GM19397 (cell line): ENCODE data around the gene SS18L1.

Source experiments
- ATAC-seq: cut with Tn5 transposase; IDR thresholded peaks from one replicate; pipeline ENCODE4 v1.9.1; 2021; ENCODE audit warnings: mild to moderate bottlenecking, moderate library complexity; ENCODE audit not compliant: unreplicated experiment

Gene SS18L1

DNA sequence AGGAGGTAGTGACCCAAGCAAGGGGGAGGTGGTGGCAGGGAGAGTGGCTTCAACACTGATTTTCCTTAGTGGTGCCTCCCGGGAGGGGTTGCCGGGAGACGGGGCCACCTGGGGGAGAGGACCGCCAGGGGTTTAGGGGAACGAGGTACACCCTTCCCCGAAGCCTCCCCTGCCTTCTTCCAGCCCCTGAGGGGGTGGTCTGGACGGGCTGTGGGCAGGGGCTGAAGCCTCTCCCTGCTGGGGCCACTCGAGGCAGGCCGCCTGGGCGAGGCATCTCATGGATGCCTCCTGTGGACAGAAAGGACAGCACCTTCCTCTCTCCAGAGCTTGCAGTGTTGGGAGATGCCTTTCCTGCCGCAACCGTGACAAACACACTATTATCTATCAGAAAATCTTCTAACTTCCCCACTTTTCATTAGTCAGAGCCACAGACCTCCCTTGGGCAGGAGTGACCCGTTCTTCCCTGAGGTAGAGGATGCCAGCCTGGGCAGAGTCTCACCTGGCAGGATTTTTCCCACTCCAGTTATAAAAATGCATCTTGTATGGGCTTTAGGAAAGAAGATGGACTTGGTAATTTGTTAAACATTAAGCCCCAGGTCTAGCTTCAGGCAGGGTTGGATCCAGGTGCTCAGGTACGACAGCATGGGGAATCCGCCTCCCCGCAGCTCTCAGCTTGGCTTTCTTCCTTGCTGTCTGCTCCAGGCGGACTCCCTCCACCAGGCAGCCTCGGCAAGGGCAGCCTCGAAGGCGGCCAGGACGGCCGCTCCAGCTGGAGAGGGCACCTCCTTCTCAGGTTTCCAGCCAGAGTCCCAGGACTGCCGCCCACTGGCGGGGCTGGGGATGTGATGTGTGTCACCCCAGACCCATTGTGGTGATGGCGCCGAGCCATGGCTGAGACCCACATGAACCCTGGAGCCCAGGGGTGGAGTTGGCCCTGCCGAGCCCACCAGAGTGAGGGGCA lies 65.5 kb downstream of the SS18L1 start:
- no peak for ATAC-seq

- no peak for ATAC-seq
These were observed 66.4 kb downstream of the SS18L1 start for GRCh38 chr20:62209850-62210495.

DNA sequence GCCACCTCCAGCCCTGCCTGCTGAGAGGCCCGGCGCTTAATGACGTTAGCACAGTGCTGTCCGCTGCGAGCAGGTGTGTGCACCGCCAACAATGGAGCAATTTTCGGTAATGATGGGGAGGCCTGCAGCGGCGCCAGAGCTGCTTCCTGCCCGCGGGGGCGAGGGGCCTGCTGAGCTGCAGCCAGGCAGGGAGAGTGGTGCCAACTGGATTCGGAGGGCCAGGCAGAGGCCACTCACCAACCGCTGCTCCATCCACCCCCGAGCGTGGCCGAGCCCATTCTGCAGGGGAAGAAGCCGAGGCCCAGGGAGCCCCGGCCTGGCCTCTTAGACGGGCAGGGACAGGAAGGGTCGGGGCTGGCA lies 66.9 kb downstream of the SS18L1 start:
- no peak for ATAC-seq

DNA sequence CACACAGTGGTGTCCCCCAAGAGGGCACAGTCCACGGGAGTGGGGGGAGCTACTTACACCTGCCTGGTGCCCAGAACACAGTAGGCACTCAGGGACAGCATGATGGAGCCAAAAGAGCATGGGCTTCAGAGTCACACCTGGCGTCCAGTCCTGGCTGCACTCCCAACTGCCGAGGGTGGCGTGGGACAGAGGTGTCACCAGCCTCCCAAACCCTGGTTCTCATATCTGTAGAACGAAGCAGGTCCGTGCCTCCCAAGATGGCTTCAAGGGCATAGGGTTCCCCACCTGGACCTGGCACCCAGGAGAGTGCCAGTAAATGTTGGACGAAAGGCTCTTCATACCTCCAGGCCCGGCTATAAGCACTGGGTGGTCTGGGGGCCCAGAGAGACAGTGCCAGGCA lies 67.6 kb downstream of the SS18L1 start:
- ATAC-seq = no peak

GRCh38 chr20:62211769-62212288 lies 68.3 kb downstream of the SS18L1 start:
- ATAC-seq = no peak

DNA sequence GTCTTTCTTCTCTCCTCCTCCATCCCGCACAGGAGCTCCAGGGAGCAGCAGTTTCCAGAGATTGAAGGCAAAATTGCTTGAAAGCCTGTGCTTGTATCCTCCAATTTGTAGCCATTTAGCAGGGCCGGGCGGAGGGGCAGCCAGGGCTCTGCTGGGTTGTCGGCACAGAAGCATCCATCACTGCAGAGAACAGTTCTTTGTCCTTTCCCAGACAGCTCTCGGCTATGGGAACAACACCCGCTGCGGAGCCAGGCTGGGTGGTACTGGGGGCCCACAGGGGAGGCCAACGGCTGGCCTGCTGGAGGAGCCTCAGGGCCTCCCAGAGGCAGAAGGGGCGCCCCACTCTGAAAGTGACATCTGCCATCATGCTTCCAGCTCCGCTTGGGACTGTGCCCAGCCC lies 68.7 kb downstream of the SS18L1 start:
- no peak for ATAC-seq

GRCh38 chr20:62214067-62214466 lies 70.5 kb downstream of the SS18L1 start:
- no peak for ATAC-seq

GRCh38 chr20:62215020-62215990 lies 71.7 kb downstream of the SS18L1 start:
- ATAC-seq = no peak

DNA sequence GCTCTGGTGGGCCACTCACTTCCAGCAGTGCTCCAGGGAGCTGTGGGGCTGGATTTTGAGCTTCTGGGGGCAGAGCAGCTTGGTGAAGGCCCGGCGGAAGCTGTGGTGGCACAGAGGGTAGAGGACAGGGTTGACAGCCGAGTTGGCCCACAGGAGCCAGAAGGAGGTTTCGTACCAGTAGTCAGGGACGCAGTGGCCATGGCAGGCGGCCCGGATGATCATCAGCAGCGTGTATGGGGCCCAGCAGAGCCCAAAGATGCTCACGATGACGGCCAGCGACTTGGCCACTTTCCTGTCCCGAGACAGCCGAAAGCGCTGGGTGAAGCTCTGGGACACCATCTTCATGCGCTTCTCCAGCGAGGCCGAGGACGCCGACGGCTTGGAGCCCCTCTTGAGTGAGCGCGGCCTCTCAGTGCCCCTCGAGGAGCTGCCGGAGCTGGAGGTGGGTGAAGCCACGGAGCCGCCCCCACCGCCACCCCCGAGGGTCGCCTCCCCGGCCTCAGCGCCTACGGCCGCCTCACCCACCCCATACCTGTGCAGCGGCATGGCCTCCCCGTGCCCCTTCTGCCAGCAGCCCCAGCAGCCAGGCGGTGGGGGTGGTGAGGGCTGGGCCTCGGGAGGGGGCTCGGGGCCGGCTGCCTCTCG lies 72.5 kb downstream of the SS18L1 start:
- ATAC-seq = no peak

- ATAC-seq = no peak
These were observed 73.3 kb downstream of the SS18L1 start for GRCh38 chr20:62216636-62217566.

DNA sequence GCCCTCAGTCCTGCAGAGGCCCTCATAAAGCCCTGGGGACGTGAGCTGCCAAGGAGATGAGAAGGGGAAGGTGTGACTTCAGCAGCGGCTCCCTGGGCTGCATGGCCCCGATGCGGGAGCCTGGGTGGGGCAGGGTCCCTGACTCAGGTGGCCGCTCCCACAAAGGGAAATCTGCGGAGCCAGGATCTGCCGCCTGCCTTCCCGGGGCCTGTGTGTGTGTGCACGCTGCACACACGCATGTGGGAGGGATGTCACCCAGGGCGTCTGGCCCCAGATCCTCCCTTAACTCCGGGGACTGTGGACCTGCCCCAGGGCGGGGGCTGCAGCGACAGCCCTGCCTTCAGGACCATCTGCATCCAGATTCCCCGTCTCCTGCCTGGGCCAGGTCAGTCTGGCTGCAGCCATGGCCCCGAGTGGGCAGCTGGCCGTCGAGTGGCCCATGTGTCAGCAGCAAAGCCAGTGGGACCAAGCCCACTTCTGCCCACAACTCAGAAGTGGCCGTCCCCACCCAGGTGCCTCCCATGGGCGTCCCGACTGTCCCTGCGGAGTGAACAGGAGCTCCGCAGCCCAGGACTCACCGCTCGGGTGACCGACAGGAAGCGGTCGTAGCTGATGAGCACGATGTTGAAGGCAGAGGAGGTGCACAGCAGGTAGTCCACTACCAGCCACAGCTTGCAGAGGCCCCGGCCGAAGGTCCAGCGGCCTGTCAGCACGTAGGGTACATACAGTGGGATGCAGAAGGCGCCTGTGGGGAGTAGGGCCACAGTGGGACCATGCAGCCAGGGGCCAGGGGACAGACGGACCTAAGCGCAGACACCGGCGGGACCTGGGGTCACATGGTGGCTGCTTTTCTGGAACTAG lies 74.6 kb downstream of the SS18L1 start:
- ATAC-seq = no peak

DNA sequence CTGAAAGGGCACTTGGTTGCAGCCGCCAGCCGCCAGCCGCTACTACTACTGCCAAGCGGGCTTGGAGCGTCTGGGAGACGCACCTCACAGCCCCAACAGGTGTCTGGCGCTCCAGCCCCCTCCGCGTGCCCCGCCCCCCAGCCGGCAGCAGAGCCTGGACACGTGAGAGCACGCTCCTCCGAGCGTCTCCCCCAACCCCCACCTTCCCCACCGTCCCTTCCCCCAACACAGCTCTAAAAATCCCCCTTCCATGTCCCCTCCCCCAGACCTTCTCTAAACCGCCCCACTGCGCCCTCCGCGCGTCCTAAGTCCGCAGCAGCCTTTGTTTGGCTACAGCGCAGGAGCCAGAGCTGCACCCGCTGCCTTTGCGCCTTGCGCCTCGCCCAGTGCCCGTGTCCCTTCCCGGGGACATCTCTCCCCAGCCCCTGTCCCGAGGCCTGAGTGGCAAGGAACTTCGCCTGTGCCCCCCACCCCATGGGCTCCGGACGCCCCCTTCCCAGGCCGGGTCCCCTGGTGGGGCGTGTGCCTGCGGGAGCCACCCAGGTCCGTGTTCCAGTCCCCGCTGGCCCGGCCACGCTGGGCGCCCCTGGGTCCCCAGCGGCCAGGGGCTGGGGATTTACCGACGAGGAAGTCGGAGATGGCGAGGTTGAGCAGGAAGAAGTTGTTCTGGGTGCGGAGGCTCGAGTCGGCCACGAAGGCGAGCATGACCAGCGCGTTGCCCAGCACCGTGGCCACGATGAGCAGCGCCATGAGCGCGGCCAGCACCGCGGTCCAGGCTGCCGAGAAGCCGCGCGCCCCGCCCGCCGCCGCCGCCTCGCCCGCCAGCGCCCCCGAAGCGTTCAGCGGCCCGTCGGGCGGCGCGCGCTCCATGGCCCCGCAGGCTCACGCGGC lies 75.8 kb downstream of the SS18L1 start:
- no peak for ATAC-seq

- no peak for ATAC-seq
These were observed 76.6 kb downstream of the SS18L1 start, which contains the start of gene HRH3 for GRCh38 chr20:62219992-62220665. TSS of gene HRH3 (minus strand) at chr20:62220278. CDS start at chr20:62219970, 308 bp downstream.

DNA sequence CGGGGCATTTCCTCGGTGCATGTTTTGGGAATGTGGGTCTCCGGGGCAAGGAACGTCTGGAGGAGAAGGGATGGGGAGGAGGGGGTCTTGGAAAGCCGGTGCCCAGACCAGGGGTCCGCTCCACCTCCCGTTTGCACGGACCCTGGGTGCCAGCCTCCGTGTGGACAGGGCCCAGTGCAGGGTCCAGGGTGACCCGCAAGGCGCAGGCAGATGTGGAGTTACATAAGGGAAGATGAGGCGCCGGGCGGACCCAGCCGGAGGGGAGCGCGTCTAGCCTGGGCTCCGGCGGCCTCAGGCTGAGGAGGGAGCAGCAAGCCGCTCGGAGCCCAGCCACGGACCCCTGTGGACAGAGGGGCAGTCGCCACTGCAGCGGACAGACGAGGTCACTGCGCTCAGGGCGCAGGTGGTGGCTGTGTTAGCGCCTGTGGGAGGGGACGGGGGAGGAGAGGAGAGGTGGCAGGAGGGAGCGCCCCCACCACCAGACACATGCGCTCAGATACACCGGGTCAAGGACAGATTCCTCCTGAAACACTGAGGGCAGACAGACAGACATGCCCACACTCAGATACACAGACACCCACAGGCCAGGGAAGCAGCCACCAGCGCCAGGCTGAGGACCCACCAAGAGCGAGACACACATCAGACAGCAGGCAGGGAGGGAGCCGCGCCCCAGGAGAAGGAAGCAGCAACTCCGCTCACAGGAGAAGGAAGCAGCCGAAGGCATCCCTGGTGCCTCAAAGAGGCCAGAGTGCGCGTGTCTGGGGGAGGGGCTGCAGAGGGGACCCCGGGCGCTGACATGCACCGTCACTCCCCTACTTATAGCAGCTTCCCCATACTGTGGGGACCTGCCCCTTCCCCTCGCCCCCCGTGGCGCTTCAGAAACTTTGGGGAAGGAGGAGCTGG lies 77.3 kb downstream of the SS18L1 start:
- no peak for ATAC-seq

DNA sequence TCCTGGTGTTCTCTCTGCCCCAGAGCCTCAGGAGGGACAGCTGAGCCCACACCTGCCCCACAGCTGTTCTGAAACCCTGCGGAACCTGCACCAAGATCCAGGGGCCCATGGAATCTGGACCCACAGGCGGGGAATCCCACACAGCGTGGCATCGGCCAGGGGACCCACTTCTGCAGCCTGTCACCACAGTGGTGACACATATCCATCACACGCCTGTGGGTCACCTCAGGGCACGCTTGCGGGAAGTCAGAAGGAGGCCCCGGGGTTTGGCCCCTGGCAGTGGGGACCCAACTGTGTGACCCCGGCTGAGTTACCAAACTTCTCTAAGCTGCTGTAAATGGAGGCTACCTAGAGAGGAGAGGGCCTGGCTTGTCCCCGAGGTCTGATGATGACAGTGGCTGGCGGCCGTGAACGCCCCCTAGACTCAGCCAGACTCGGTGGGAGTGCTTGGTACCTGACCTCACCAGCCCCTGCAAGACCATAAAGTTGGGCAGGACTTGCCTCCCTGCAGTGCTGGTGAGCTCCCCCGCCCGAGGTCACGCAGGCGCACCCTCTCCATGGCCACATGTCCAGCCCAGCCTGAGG lies 78.8 kb downstream of the SS18L1 start:
- ATAC-seq = no peak
